ENCODE data around the gene PAH. TPM values are rescaled to one million over a fixed set of nuclear protein-coding genes. Genes with fewer than 3 reads are reported as not detected.

PAH gene
- total and polyA plus RNA-seq, 2 of the 4 experiments (the other 2 are of a cell fraction): not detected

DNA sequence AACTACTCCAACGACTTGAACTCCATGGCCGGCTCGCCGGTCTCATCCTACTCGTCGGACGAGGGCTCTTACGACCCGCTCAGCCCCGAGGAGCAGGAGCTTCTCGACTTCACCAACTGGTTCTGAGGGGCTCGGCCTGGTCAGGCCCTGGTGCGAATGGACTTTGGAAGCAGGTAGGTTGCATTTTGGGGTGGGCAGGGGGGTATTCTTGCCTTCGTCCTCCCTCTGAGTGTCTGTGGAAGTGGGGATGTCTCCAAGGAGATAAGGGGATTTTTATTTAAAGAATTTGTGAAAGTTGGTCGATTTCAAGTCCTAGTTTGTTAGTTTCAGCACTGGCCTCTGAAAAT, 41.8 kb upstream of the PAH start:
- Histone ChIP-seq H2BK120ac (ENCODE audit: low read depth, low read length) (no peak overlapping the region), H2BK5ac (ENCODE audit: low read depth, low read length, poor library complexity, severe bottlenecking) (no peak overlapping the region), H3K27me3 (ENCODE audit: control insufficient read depth, insufficient read depth, low read length) (peaks cover 53% of the 10 kb centered on the region), H4K20me1 (ENCODE audit: insufficient read depth, low read length) (no peaks in the 10 kb centered on the region), H3K9me3 (ENCODE audit: control insufficient read depth, insufficient read depth, low read length) (0 out of 2 replicates have a peak, but pooled peaks cover 2% of the 10 kb centered on the region), H3K9ac (ENCODE audit: low read depth, low read length) (no peak overlapping the region), H3K4me1 (ENCODE audit: control insufficient read depth, insufficient read depth, low read length) (no peaks in the 10 kb centered on the region), H2BK20ac (ENCODE audit: low read depth, low read length) (no peak overlapping the region), H3K23ac (ENCODE audit: low read depth, low read length) (no peak overlapping the region), H4K8ac (ENCODE audit: low read depth in 2 of 2, low read length in 2 of 2) (no peak overlapping the region), H3K4me3 (ENCODE audit: insufficient read depth, low read depth, low read length) (no peak overlapping the region), H3K9me1 (ENCODE audit: insufficient read depth, low read length) (no peaks in the 10 kb centered on the region), H3K14ac (replicated peaks; ENCODE audit: low read depth, low read length) (no peak overlapping the region), H3K18ac (ENCODE audit: low read depth, low read length) (no peak overlapping the region), H2BK15ac (ENCODE audit: low read depth, low read length) (no peak overlapping the region), H4K91ac (ENCODE audit: insufficient read depth, low read depth, low read length) (no peak overlapping the region), H3K4ac (ENCODE audit: low read depth, low read length) (no peak overlapping the region), H4K5ac (ENCODE audit: low read depth, low read length) (no peak overlapping the region), H3K36me3 (ENCODE audit: control insufficient read depth, insufficient read depth, low read length) (no peaks in the 10 kb centered on the region), H3K56ac (ENCODE audit: extremely low read depth, insufficient read depth, low read length) (no peak overlapping the region), H3K27ac (ENCODE audit: insufficient read depth, low read length) (no peak overlapping the region), H2AK9ac (replicated peaks; ENCODE audit: low read depth, low read length, poor library complexity) (no peak overlapping the region), H2AK5ac (ENCODE audit: low read depth, low read length) (no peak overlapping the region), H3K4me2 (ENCODE audit: low read depth, low read length) (peak overlapping the region; percentile 76; the same call in 1 of the 2 replicates), H3K79me1 (ENCODE audit: low read depth in 1 of 2, low read length in 2 of 2) (no peaks in the 10 kb centered on the region), H2AFZ (replicated peaks; ENCODE audit: low read length, poor library complexity) (peak overlapping the region; percentile 77)
- dilution Hi-C loops (cut with HindIII; ENCODE audit: low sequenced_read_pairs, unreplicated experiment): no loop called here
- BruUV-seq (replicated peaks): no TSS peak
- DNase-seq: no peak
- intact Hi-C loops (cut with micrococcal nuclease): no loop called here
- CTCF ChIA-PET: no interaction called here
- in situ Hi-C loops (cut with MboI; ENCODE audit: low sequenced_read_pairs): no loop called here
- TF ChIP-seq, protein P1, sequence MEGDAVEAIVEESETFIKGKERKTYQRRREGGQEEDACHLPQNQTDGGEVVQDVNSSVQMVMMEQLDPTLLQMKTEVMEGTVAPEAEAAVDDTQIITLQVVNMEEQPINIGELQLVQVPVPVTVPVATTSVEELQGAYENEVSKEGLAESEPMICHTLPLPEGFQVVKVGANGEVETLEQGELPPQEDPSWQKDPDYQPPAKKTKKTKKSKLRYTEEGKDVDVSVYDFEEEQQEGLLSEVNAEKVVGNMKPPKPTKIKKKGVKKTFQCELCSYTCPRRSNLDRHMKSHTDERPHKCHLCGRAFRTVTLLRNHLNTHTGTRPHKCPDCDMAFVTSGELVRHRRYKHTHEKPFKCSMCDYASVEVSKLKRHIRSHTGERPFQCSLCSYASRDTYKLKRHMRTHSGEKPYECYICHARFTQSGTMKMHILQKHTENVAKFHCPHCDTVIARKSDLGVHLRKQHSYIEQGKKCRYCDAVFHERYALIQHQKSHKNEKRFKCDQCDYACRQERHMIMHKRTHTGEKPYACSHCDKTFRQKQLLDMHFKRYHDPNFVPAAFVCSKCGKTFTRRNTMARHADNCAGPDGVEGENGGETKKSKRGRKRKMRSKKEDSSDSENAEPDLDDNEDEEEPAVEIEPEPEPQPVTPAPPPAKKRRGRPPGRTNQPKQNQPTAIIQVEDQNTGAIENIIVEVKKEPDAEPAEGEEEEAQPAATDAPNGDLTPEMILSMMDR (conservative IDR thresholded peaks at IDR 0.05; ENCODE audit: low read depth, low read length): no peak
- no peak for TF ChIP-seq RCOR1 (IDR thresholded peaks at IDR 0.05; ENCODE audit: insufficient replicate concordance, low read length)
- TF ChIP-seq RFX5 (IDR thresholded peaks at IDR 0.05; ENCODE audit: low read depth, low read length): no peak
- no peak for TF ChIP-seq BHLHE40 (IDR thresholded peaks at IDR 0.05; ENCODE audit: low read depth, low read length)
- TF ChIP-seq MAZ (IDR thresholded peaks at IDR 0.05; ENCODE audit: borderline replicate concordance, low read depth, low read length): no peak
- POLR2A ChIA-PET (ENCODE audit: unreplicated experiment): no interaction called here
- no peak for ATAC-seq (ENCODE audit: low read depth)
- 0% methylated on average over 1 of the region's 15 CpGs; no CpG with 5 or more reads in 1 of the 2 experiments for WGBS, 2 experiments (ENCODE audit: extremely low coverage in 2 of 2, insufficient read length in 1 of 2)

All from IMR-90 (cell line).